GM13976 (cell line): Measurements from ENCODE around the gene NUDT21.
"Not testable (repeated sequence)": the region's sequence is repeated elsewhere in the genome, so short reads cannot be mapped to it uniquely, and the experiment has no call there.

Source experiments
- DNase-seq: peaks from one replicate; pipeline ENCODE4 v3.0.0; 2012; ENCODE audit warnings: low spot score
- in situ Hi-C: fragments of 300-500 bp; cut with MboI; formaldehyde crosslinking; loops from one replicate; pipeline ENCODE4 v1.12.0; 2022; ENCODE audit warnings: low sequenced_read_pairs, mixed read lengths, inconsistent platforms; ENCODE audit not compliant: unreplicated experiment
- TF ChIP-seq, protein P1 (sequence below): IDR thresholded peaks from 2 replicates; pipeline ENCODE4 v1.5.1; 2012; ENCODE audit warnings: borderline replicate concordance, mild to moderate bottlenecking; ENCODE audit not compliant: insufficient read depth; ENCODE audit errors: extremely low read depth, missing control alignments, control extremely low read depth

Gene NUDT21

DNA sequence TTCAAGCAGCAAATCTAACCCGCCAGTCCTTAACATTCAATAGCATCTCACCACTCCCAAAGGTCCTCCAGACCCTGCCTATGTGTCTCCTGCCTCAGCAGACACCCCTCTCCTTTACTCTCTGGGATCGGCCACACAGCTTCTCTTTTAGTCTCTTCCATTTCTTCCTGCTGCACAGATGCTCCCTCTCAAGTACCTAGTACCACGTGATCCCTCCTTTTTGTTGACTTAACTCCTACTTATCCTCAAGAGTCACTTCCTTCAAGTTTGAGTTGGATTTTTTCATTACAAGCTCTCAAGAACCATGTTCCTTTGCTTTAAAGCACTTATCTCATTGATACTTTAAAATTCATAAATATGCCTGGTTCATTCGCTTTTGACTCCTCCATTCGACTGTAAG is 50.7 kb downstream of the NUDT21 start:
- no peak for DNase-seq
- in situ Hi-C loops, result no loop called here

DNA sequence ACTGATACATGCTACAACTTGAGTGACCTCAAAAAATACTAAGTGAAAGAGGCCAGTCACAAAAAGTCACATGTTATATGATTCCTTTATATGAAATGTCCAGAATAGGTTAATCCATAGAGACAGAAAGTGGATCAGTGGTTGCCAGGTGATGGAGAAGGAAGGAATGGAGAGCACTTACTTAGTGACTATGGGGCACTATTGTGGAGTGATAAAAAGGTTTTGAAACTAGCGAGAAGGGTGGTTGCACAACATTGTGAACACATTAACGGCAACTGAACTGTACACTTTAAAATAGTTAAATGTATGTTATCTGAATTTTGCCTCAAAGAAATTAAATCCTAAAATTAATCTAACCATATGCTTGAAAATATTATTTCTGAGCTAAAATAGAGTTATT is 51.6 kb downstream of the NUDT21 start:
- in situ Hi-C loops, result no loop called here
- no peak for DNase-seq
- TF ChIP-seq, protein P1, sequence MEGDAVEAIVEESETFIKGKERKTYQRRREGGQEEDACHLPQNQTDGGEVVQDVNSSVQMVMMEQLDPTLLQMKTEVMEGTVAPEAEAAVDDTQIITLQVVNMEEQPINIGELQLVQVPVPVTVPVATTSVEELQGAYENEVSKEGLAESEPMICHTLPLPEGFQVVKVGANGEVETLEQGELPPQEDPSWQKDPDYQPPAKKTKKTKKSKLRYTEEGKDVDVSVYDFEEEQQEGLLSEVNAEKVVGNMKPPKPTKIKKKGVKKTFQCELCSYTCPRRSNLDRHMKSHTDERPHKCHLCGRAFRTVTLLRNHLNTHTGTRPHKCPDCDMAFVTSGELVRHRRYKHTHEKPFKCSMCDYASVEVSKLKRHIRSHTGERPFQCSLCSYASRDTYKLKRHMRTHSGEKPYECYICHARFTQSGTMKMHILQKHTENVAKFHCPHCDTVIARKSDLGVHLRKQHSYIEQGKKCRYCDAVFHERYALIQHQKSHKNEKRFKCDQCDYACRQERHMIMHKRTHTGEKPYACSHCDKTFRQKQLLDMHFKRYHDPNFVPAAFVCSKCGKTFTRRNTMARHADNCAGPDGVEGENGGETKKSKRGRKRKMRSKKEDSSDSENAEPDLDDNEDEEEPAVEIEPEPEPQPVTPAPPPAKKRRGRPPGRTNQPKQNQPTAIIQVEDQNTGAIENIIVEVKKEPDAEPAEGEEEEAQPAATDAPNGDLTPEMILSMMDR, result no peak

More for the DNA sequence above, 50.7 kb downstream of the NUDT21 start:
- TF ChIP-seq, protein P1, result no peak

DNA sequence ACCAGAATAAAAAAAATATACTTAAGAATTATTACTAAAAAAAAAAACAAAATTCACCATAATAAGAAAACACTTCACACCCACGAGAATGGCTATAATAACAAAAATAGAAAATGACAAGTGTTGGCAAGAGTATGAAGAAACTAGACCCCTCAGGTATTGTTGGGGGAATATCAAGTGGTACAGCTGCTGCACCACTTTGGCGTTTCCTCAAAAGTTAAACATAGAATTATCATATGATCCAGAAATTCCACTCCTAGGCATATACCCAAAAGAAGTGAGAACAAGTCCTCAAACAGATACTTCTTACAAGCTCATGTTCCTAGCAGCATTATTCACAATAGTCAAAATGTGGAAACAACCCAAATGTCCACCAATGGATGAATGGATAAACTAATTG is 52.1 kb downstream of the NUDT21 start:
- DNase-seq, result no peak
- TF ChIP-seq, protein P1, result no peak
- in situ Hi-C loops, result no loop called here

DNA sequence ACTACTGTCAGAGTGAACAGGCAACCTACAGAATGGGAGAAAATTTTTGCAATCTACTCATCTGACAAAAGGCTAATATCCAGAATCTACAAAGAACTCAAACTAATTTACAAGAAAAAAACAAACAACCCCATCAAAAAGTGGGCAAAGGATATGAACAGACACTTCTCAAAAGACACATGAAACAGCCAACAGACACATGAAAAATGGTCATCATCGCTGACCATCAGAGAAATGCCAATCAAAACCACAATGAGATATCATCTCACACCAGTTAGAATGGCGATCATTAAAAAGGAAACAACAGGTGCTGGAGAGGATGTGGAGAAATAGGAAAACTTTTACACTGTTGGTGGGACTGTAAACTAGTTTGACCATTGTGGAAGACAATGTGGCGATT is 54.4 kb downstream of the NUDT21 start:
- in situ Hi-C loops, result not testable (repeated sequence)

DNA sequence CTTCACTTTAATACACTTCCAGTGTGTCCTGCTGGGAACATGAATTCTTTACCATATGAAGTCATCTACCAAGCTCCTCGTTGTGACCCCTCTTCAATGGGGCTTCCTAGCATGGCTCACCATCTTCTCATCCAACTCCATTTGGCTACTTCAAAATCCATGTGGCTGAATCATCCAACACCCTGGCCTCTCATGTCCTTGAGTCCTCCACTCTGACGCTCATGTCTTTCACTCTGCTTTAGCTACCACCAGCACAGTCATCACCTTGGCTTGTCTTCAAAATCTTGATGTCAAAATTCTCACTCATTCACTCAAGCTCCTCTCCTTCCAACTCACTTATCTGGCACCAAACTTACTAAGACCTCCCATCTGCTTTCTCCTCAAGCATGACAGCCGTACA is 61.6 kb downstream of the NUDT21 start:
- TF ChIP-seq, protein P1, result no peak
- no peak for DNase-seq

More for the DNA sequence above, 54.4 kb downstream of the NUDT21 start:
- DNase-seq, result not testable (repeated sequence)

DNA sequence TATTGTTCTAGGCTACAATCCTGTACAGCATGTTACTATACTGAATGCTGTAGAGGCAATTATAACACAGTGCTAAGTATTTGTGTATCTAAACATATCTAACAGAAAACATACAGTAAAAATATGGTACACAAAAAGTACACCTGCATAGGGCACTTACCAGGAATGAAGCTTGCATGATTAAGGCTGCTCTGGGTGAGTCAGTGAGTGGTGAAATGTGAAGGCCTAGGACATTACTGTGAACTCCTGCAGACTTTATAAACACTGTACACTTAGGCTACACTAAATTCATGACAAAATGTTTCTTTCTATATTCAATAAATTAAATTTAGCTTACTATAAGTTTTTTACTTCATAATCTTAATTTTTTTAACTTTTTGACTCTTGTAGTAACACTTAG is 62.9 kb downstream of the NUDT21 start:
- in situ Hi-C loops, result no loop called here
- TF ChIP-seq, protein P1, result no peak
- no peak for DNase-seq

More for the DNA sequence above, 61.6 kb downstream of the NUDT21 start:
- in situ Hi-C loops, result no loop called here

DNA sequence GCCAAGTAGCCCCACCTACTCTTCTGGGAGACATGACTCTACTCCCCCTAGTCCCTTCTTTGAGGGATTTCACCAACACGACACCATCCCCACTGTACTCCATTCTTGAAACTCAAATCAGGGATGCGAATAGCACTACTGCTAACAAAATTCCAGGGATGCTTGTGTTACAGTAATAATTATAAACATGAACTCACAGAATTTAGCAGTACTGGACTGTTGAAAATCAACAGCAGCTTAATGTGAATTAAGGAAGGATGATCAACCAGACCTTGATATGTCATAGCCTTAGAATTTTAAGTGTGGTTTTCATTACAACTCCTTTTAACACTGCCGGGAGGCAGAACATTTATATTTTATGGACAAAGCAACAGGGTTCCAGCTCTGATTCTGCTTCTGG is 63.7 kb downstream of the NUDT21 start:
- in situ Hi-C loops, result no loop called here
- no peak for DNase-seq
- TF ChIP-seq, protein P1, result no peak
